ENCODE measurements around the gene MICAL1.
A peak's percentile ranks its signal among the peaks of the same experiment; 100 is the strongest.

Gene MICAL1

GRCh38 chr6:109453156-109453555, 2.4 kb downstream of the MICAL1 start:
- DNase-seq = no peak

- DNase-seq = no peak
These were observed 3.4 kb downstream of the MICAL1 start for GRCh38 chr6:109452181-109452580.

GRCh38 chr6:109451376-109451775, 4.2 kb downstream of the MICAL1 start:
- no peak for DNase-seq

- DNase-seq = no peak
These were observed 4.8 kb downstream of the MICAL1 start for GRCh38 chr6:109450801-109451200.

GRCh38 chr6:109449795-109450673, 5.5 kb downstream of the MICAL1 start:
- no peak for DNase-seq

- DNase-seq = no peak
These were observed 6.3 kb downstream of the MICAL1 start for GRCh38 chr6:109449064-109449794.

- no peak for DNase-seq
These were observed 7.0 kb downstream of the MICAL1 start for GRCh38 chr6:109448615-109449014.

GRCh38 chr6:109447878-109448555, 7.6 kb downstream of the MICAL1 start:
- no peak for DNase-seq

- DNase-seq = no peak
These were observed 8.5 kb downstream of the MICAL1 start for GRCh38 chr6:109447087-109447486.

- no peak for DNase-seq
These were observed 9.0 kb downstream of the MICAL1 start for GRCh38 chr6:109446541-109446940.

GRCh38 chr6:109446072-109446471, 9.5 kb downstream of the MICAL1 start:
- no peak for DNase-seq

- DNase-seq = no peak
These were observed 10.2 kb downstream of the MICAL1 start for GRCh38 chr6:109445382-109445781.

GRCh38 chr6:109443425-109443950, 12.1 kb downstream of the MICAL1 start:
- DNase-seq = no peak

GRCh38 chr6:109442393-109442924, 13.1 kb downstream of the MICAL1 start:
- DNase-seq = no peak

- peak; percentile 48 for DNase-seq
These were observed 14.3 kb downstream of the MICAL1 start for GRCh38 chr6:109441069-109441816.

- DNase-seq = peak; percentile 88
These were observed 15.1 kb downstream of the MICAL1 start, which contains the start of the genes PPIL6 and SMPD2 for GRCh38 chr6:109440331-109441068. Gene PPIL6, minus strand, starts transcription at chr6:109440628. Its CDS starts 38 bp downstream, at chr6:109440590. Gene SMPD2, plus strand, starts transcription at chr6:109440724. Its CDS starts 398 bp downstream, at chr6:109441122.

GRCh38 chr6:109436041-109436440, 19.5 kb downstream of the MICAL1 start:
- no peak for DNase-seq

GRCh38 chr6:109434456-109434855, 21.1 kb downstream of the MICAL1 start:
- no peak for DNase-seq

GRCh38 chr6:109429496-109429895, 26.1 kb downstream of the MICAL1 start:
- no peak for DNase-seq

- no peak for DNase-seq
These were observed 26.6 kb downstream of the MICAL1 start for GRCh38 chr6:109428889-109429477.

GRCh38 chr6:109424946-109425345, 30.6 kb downstream of the MICAL1 start:
- no peak for DNase-seq

Data from NCI-H345 (cell line).